HL-60 (cell line): Measurements from ENCODE around the gene MAGEB4.

Experiments
- DNase-seq, 2 experiments: peaks; one replicate each; pipeline ENCODE4 v3.0.0-alpha.2; 2010 to 2020; ENCODE audit warnings: low read depth in 1 of 2, low spot score in 1 of 2
- H3K27ac ChIP-seq: fragments of 250-450 bp; sonication (Bioruptor Pico); replicated peaks from 2 replicates; pipeline ENCODE4 v1.5.1; 2020; ENCODE audit warnings: mild to moderate bottlenecking, moderate library complexity
- H3K27me3 ChIP-seq: fragments of 250-450 bp; sonication (Bioruptor Pico); 2 replicates; pipeline ENCODE4 v1.5.1; 2021; ENCODE audit warnings: mild to moderate bottlenecking, moderate library complexity; ENCODE audit not compliant: insufficient read depth, poor library complexity, severe bottlenecking
- H3K4me3 ChIP-seq: replicated peaks from 2 replicates; pipeline ENCODE4 v1.5.1; 2011; ENCODE audit warnings: mild to moderate bottlenecking, control low read depth, low read length; ENCODE audit not compliant: insufficient read depth
- CTCF ChIP-seq: IDR thresholded peaks from one replicate; pipeline ENCODE4 v1.5.1; 2011; ENCODE audit warnings: low read length, control low read depth, inconsistent platforms; ENCODE audit not compliant: insufficient read depth
- GABPA ChIP-seq: IDR thresholded peaks from 2 replicates; pipeline ENCODE4 v1.6.1; 2012; ENCODE audit warnings: low read depth
- POLR2AphosphoS5 ChIP-seq: IDR thresholded peaks from 2 replicates; pipeline ENCODE4 v1.6.1; 2012; ENCODE audit warnings: low read depth
- REST ChIP-seq: IDR thresholded peaks from 2 replicates; pipeline ENCODE4 v1.6.1; 2012; ENCODE audit warnings: low read depth; ENCODE audit not compliant: insufficient replicate concordance
- SPI1 ChIP-seq: IDR thresholded peaks from 2 replicates; pipeline ENCODE4 v1.6.1; 2012; ENCODE audit warnings: low read depth, mild to moderate bottlenecking, borderline replicate concordance

The MAGEB4 gene

GRCh38 chrX:30224536-30224935 is 17.3 kb upstream of the MAGEB4 start:
- H3K27me3 ChIP-seq: no peaks in the 10 kb centered on the region
- no peak for TF ChIP-seq CTCF
- H3K4me3 ChIP-seq: no peak overlapping the region
- no peak overlapping the region for H3K27ac ChIP-seq
- no peak for DNase-seq

GRCh38 chrX:30228526-30228925 is 13.3 kb upstream of the MAGEB4 start:
- no peak for DNase-seq
- Histone ChIP-seq H3K27ac (no peak overlapping the region), H3K4me3 (no peak overlapping the region), H3K27me3 (no peaks in the 10 kb centered on the region)
- TF ChIP-seq GABPA: no peak
- TF ChIP-seq REST: no peak
- TF ChIP-seq CTCF: no peak
- no peak for TF ChIP-seq SPI1
- TF ChIP-seq POLR2AphosphoS5: no peak

GRCh38 chrX:30230395-30230794 is 11.4 kb upstream of the MAGEB4 start, which contains the start of gene MAGEB3:
Gene MAGEB3 (plus strand): TSS chrX:30230657. CDS start chrX:30235925, 5,268 bp downstream.
- no peak for DNase-seq
- Histone ChIP-seq H3K27me3 (no peaks in the 10 kb centered on the region), H3K27ac (no peak within 1 kb of the TSS), H3K4me3 (no peak within 1 kb of the TSS)
- no peak for TF ChIP-seq REST
- TF ChIP-seq GABPA: no peak
- no peak for TF ChIP-seq SPI1
- TF ChIP-seq POLR2AphosphoS5: no peak
- no peak for TF ChIP-seq CTCF

GRCh38 chrX:30246769-30247489 is 5.1 kb downstream of the MAGEB4 start, which contains the start of gene MAGEB1:
Gene MAGEB1 (plus strand): TSS chrX:30247146. CDS start chrX:30250494, 3,348 bp downstream.
- Histone ChIP-seq H3K4me3 (no peak within 1 kb of the TSS), H3K27me3 (no peaks in the 10 kb centered on the region), H3K27ac (no peak within 1 kb of the TSS)
- TF ChIP-seq REST (no peak), GABPA (no peak), CTCF (no peak), POLR2AphosphoS5 (no peak), SPI1 (no peak)
- DNase-seq: no peak
